HEK293 (cell line): ENCODE results near the gene COL25A1.

ENCODE experiments used
- FEZF1 ChIP-seq: fragments of 450-650 bp; formaldehyde crosslinking; IDR thresholded peaks from 2 replicates; pipeline ENCODE4 v1.5.1; 2016; ENCODE audit warnings: missing biosample characterization, missing genetic modification characterization
- SALL2 ChIP-seq: fragments of 450-650 bp; formaldehyde crosslinking; IDR thresholded peaks from 2 replicates; pipeline ENCODE4 v1.5.0; 2017; ENCODE audit warnings: missing biosample characterization, mild to moderate bottlenecking, missing genetic modification characterization, borderline replicate concordance
- ZBTB21 ChIP-seq: fragments of 450-650 bp; formaldehyde crosslinking; IDR thresholded peaks from 2 replicates; pipeline ENCODE4 v1.5.1; 2017; ENCODE audit warnings: missing biosample characterization, missing genetic modification characterization
- ZFP69B ChIP-seq: fragments of 450-650 bp; formaldehyde crosslinking; IDR thresholded peaks from 2 replicates; pipeline ENCODE4 v1.5.1; 2016; ENCODE audit warnings: missing biosample characterization, missing genetic modification characterization
- ZNF133 ChIP-seq: fragments of 450-650 bp; formaldehyde crosslinking; IDR thresholded peaks from 2 replicates; pipeline ENCODE4 v1.5.1; 2016; ENCODE audit warnings: missing biosample characterization, missing genetic modification characterization
- ZNF175 ChIP-seq: fragments of 450-650 bp; formaldehyde crosslinking; IDR thresholded peaks from 2 replicates; pipeline ENCODE4 v1.5.1; 2016; ENCODE audit warnings: missing biosample characterization, missing genetic modification characterization
- ZNF274 ChIP-seq, 2 experiments: fragments of 200-500 bp in 1 of 2; fragments of 450-650 bp in 1 of 2; sonication (Bioruptor generic) in 1 of 2; formaldehyde crosslinking in 1 of 2; IDR thresholded peaks; 2 replicates each; pipeline versions ENCODE4 v1.5.1 to v1.6.1; 2014 to 2016; ENCODE audit warnings: borderline replicate concordance in 1 of 2, inconsistent platforms in 1 of 2, low read length in 1 of 2, missing biosample characterization in 1 of 2, missing genetic modification characterization in 1 of 2
- ZNF302 ChIP-seq: fragments of 450-650 bp; formaldehyde crosslinking; IDR thresholded peaks from 2 replicates; pipeline ENCODE4 v1.5.1; 2016; ENCODE audit warnings: missing biosample characterization, missing genetic modification characterization, low read depth
- ZNF394 ChIP-seq: fragments of 450-650 bp; formaldehyde crosslinking; IDR thresholded peaks from 2 replicates; pipeline ENCODE4 v1.5.1; 2016; ENCODE audit warnings: missing biosample characterization, missing genetic modification characterization, mild to moderate bottlenecking, moderate library complexity, borderline replicate concordance
- ZNF776 ChIP-seq: fragments of 450-650 bp; formaldehyde crosslinking; IDR thresholded peaks from 2 replicates; pipeline ENCODE4 v1.5.0; 2017; ENCODE audit warnings: missing biosample characterization, missing genetic modification characterization, borderline replicate concordance
- ZSCAN16 ChIP-seq: fragments of 450-650 bp; formaldehyde crosslinking; IDR thresholded peaks from 2 replicates; pipeline ENCODE4 v1.5.1; 2016; ENCODE audit warnings: missing biosample characterization, missing genetic modification characterization
- TF ChIP-seq, protein P1 (sequence below): fragments of 450-650 bp; formaldehyde crosslinking; IDR thresholded peaks from 2 replicates; pipeline ENCODE4 v1.5.1; 2017; ENCODE audit warnings: missing biosample characterization, missing genetic modification characterization
- TF ChIP-seq, protein P2 (sequence below): fragments of 450-650 bp; formaldehyde crosslinking; IDR thresholded peaks from 2 replicates; pipeline ENCODE4 v1.5.1; 2016; ENCODE audit warnings: missing biosample characterization, missing genetic modification characterization, borderline replicate concordance
- TF ChIP-seq, protein P3 (sequence below): fragments of 450-650 bp; IDR thresholded peaks from 2 replicates; pipeline ENCODE4 v1.5.1; 2018; ENCODE audit warnings: missing biosample characterization, missing genetic modification characterization
- TF ChIP-seq, protein P4 (sequence below): fragments of 450-650 bp; formaldehyde crosslinking; IDR thresholded peaks from 2 replicates; pipeline ENCODE4 v1.5.1; 2016; ENCODE audit warnings: missing biosample characterization, missing genetic modification characterization
- TF ChIP-seq, protein P5 (sequence below): fragments of 450-650 bp; formaldehyde crosslinking; IDR thresholded peaks from 2 replicates; pipeline ENCODE4 v1.5.1; 2016; ENCODE audit warnings: missing biosample characterization, missing genetic modification characterization
- TF ChIP-seq, protein P6 (sequence below): fragments of 450-650 bp; formaldehyde crosslinking; IDR thresholded peaks from 2 replicates; pipeline ENCODE4 v1.5.1; 2016; ENCODE audit warnings: missing biosample characterization, missing genetic modification characterization, low read depth
- TF ChIP-seq, protein P7 (sequence below): fragments of 450-650 bp; formaldehyde crosslinking; IDR thresholded peaks from 2 replicates; pipeline ENCODE4 v1.5.1; 2016; ENCODE audit warnings: missing biosample characterization, missing genetic modification characterization

COL25A1 gene

DNA sequence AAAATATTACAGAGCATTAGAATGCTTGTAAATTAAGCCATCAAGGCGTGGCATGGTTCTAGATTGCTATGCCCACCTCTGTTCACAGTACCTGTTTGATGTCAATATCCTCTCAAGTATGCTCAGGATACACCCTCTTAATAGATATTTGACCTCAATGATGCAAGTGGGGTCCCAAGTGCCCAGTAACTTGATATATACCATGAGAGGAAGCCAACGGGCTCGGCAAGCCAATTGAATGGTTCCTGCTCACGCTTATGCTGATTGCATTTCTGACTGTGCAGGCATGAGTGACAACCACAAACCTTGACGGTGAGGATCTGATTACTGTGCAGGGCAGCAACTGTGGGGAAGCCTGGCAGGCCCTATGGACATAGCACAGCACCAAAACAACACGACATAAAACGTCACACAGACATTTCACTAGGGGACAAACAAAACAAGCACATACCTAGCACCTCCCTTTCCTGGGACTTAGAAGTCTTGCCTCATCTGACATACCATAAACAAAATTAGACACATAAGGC, 360.5 kb downstream of the COL25A1 start (continued):
- TF ChIP-seq, protein P1, sequence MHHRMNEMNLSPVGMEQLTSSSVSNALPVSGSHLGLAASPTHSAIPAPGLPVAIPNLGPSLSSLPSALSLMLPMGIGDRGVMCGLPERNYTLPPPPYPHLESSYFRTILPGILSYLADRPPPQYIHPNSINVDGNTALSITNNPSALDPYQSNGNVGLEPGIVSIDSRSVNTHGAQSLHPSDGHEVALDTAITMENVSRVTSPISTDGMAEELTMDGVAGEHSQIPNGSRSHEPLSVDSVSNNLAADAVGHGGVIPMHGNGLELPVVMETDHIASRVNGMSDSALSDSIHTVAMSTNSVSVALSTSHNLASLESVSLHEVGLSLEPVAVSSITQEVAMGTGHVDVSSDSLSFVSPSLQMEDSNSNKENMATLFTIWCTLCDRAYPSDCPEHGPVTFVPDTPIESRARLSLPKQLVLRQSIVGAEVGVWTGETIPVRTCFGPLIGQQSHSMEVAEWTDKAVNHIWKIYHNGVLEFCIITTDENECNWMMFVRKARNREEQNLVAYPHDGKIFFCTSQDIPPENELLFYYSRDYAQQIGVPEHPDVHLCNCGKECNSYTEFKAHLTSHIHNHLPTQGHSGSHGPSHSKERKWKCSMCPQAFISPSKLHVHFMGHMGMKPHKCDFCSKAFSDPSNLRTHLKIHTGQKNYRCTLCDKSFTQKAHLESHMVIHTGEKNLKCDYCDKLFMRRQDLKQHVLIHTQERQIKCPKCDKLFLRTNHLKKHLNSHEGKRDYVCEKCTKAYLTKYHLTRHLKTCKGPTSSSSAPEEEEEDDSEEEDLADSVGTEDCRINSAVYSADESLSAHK (tag by site-specific recombination): peak; percentile 64; the same call in 1 of the 2 replicates
- 0 out of 2 replicates have a peak, but pooled peaks have one; percentile 20 for TF ChIP-seq ZFP69B (tag by site-specific recombination)
- peak; percentile 76 for TF ChIP-seq FEZF1 (tag by site-specific recombination)
- TF ChIP-seq, protein P2, sequence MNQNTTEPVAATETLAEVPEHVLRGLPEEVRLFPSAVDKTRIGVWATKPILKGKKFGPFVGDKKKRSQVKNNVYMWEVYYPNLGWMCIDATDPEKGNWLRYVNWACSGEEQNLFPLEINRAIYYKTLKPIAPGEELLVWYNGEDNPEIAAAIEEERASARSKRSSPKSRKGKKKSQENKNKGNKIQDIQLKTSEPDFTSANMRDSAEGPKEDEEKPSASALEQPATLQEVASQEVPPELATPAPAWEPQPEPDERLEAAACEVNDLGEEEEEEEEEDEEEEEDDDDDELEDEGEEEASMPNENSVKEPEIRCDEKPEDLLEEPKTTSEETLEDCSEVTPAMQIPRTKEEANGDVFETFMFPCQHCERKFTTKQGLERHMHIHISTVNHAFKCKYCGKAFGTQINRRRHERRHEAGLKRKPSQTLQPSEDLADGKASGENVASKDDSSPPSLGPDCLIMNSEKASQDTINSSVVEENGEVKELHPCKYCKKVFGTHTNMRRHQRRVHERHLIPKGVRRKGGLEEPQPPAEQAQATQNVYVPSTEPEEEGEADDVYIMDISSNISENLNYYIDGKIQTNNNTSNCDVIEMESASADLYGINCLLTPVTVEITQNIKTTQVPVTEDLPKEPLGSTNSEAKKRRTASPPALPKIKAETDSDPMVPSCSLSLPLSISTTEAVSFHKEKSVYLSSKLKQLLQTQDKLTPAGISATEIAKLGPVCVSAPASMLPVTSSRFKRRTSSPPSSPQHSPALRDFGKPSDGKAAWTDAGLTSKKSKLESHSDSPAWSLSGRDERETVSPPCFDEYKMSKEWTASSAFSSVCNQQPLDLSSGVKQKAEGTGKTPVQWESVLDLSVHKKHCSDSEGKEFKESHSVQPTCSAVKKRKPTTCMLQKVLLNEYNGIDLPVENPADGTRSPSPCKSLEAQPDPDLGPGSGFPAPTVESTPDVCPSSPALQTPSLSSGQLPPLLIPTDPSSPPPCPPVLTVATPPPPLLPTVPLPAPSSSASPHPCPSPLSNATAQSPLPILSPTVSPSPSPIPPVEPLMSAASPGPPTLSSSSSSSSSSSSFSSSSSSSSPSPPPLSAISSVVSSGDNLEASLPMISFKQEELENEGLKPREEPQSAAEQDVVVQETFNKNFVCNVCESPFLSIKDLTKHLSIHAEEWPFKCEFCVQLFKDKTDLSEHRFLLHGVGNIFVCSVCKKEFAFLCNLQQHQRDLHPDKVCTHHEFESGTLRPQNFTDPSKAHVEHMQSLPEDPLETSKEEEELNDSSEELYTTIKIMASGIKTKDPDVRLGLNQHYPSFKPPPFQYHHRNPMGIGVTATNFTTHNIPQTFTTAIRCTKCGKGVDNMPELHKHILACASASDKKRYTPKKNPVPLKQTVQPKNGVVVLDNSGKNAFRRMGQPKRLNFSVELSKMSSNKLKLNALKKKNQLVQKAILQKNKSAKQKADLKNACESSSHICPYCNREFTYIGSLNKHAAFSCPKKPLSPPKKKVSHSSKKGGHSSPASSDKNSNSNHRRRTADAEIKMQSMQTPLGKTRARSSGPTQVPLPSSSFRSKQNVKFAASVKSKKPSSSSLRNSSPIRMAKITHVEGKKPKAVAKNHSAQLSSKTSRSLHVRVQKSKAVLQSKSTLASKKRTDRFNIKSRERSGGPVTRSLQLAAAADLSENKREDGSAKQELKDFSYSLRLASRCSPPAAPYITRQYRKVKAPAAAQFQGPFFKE (tag by site-specific recombination): no peak
- TF ChIP-seq, protein P3, sequence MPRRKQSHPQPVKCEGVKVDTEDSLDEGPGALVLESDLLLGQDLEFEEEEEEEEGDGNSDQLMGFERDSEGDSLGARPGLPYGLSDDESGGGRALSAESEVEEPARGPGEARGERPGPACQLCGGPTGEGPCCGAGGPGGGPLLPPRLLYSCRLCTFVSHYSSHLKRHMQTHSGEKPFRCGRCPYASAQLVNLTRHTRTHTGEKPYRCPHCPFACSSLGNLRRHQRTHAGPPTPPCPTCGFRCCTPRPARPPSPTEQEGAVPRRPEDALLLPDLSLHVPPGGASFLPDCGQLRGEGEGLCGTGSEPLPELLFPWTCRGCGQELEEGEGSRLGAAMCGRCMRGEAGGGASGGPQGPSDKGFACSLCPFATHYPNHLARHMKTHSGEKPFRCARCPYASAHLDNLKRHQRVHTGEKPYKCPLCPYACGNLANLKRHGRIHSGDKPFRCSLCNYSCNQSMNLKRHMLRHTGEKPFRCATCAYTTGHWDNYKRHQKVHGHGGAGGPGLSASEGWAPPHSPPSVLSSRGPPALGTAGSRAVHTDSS (tag by site-specific recombination): no peak
- TF ChIP-seq, protein P4, sequence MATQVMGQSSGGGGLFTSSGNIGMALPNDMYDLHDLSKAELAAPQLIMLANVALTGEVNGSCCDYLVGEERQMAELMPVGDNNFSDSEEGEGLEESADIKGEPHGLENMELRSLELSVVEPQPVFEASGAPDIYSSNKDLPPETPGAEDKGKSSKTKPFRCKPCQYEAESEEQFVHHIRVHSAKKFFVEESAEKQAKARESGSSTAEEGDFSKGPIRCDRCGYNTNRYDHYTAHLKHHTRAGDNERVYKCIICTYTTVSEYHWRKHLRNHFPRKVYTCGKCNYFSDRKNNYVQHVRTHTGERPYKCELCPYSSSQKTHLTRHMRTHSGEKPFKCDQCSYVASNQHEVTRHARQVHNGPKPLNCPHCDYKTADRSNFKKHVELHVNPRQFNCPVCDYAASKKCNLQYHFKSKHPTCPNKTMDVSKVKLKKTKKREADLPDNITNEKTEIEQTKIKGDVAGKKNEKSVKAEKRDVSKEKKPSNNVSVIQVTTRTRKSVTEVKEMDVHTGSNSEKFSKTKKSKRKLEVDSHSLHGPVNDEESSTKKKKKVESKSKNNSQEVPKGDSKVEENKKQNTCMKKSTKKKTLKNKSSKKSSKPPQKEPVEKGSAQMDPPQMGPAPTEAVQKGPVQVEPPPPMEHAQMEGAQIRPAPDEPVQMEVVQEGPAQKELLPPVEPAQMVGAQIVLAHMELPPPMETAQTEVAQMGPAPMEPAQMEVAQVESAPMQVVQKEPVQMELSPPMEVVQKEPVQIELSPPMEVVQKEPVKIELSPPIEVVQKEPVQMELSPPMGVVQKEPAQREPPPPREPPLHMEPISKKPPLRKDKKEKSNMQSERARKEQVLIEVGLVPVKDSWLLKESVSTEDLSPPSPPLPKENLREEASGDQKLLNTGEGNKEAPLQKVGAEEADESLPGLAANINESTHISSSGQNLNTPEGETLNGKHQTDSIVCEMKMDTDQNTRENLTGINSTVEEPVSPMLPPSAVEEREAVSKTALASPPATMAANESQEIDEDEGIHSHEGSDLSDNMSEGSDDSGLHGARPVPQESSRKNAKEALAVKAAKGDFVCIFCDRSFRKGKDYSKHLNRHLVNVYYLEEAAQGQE: no peak
- TF ChIP-seq SALL2: no peak
- TF ChIP-seq ZNF302 (tag by site-specific recombination): no peak
- TF ChIP-seq, protein P5, sequence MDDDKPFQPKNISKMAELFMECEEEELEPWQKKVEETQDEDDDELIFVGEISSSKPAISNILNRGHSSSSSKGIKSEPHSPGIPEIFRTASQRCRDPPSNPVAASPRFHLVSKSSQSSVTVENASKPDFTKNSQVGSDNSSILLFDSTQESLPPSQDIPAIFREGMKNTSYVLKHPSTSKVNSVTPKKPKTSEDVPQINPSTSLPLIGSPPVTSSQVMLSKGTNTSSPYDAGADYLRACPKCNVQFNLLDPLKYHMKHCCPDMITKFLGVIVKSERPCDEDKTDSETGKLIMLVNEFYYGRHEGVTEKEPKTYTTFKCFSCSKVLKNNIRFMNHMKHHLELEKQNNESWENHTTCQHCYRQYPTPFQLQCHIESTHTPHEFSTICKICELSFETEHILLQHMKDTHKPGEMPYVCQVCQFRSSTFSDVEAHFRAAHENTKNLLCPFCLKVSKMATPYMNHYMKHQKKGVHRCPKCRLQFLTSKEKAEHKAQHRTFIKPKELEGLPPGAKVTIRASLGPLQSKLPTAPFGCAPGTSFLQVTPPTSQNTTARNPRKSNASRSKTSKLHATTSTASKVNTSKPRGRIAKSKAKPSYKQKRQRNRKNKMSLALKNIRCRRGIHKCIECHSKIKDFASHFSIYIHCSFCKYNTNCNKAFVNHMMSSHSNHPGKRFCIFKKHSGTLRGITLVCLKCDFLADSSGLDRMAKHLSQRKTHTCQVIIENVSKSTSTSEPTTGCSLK: no peak
- TF ChIP-seq ZNF394: peak; percentile 65
- TF ChIP-seq ZBTB21 (tag by site-specific recombination): peak; percentile 79
- no peak for TF ChIP-seq ZNF776 (tag by site-specific recombination)
- TF ChIP-seq ZNF175 (tag by site-specific recombination): no peak
- TF ChIP-seq ZSCAN16 (tag by site-specific recombination): peak; percentile 71
- TF ChIP-seq ZNF133 (tag by site-specific recombination): no peak
- TF ChIP-seq, protein P6, sequence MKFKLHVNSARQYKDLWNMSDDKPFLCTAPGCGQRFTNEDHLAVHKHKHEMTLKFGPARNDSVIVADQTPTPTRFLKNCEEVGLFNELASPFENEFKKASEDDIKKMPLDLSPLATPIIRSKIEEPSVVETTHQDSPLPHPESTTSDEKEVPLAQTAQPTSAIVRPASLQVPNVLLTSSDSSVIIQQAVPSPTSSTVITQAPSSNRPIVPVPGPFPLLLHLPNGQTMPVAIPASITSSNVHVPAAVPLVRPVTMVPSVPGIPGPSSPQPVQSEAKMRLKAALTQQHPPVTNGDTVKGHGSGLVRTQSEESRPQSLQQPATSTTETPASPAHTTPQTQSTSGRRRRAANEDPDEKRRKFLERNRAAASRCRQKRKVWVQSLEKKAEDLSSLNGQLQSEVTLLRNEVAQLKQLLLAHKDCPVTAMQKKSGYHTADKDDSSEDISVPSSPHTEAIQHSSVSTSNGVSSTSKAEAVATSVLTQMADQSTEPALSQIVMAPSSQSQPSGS: peak; percentile 31; the same call in 1 of the 2 replicates
- TF ChIP-seq, protein P7, sequence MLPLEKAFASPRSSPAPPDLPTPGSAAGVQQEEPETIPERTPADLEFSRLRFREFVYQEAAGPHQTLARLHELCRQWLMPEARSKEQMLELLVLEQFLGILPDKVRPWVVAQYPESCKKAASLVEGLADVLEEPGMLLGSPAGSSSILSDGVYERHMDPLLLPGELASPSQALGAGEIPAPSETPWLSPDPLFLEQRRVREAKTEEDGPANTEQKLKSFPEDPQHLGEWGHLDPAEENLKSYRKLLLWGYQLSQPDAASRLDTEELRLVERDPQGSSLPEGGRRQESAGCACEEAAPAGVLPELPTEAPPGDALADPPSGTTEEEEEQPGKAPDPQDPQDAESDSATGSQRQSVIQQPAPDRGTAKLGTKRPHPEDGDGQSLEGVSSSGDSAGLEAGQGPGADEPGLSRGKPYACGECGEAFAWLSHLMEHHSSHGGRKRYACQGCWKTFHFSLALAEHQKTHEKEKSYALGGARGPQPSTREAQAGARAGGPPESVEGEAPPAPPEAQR (tag by site-specific recombination): no peak
- no peak for TF ChIP-seq ZNF274 (IDR thresholded peaks at IDR 0.05; ENCODE audit: low read length)
- no peak for TF ChIP-seq ZNF274 (tag by site-specific recombination; IDR thresholded peaks at IDR 0.05; ENCODE audit: borderline replicate concordance)
